Activated effector memory CD4-positive, alpha-beta T cell treated with anti-CD3 and anti-CD28 coated beads, Interleukin-2, amount 50 U/mL, for 16 hours (primary cell): ENCODE results near the gene MAGI1.

Experiments used
- DNase-seq: peaks from one replicate; pipeline ENCODE4 v3.0.0-alpha.2; 2020

MAGI1 gene

DNA sequence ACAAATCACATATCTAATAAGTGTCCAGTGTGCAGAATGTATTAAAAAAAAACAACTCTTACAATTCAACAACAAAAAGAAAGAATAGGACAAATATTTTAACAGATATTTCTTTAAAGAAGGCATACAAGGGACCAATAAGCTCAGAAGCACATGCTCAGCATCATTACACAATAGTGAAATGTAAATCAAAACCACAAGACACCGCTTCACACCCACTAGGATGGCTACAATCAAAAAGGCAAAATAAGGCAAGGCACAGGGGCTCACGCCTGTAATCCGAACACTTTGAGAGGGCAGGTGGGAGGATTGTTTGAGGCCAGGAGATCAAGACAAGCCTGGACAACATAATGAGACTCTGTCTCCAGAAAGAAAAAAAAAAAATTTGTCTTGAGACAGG lies 255.6 kb downstream of the MAGI1 start:
- DNase-seq = no peak

DNA sequence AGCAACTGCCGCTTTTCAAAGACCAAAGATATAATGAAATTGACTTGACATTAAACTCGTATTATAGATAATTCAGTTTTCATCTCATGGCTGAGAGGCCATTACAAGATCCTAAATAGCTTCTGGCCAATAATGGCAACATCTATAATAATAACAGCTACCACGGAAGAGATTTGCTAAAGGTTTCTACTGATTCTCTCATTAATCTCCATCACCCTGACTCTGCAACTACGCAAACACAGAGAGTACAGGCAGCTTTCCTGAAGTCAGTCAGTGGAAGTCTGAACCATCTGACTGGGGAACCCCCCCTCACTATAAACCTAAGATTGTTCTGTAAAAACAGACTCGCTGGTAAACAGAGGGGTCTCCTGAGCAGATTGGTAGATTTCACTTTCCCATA lies 257.1 kb downstream of the MAGI1 start:
- DNase-seq = no peak

DNA sequence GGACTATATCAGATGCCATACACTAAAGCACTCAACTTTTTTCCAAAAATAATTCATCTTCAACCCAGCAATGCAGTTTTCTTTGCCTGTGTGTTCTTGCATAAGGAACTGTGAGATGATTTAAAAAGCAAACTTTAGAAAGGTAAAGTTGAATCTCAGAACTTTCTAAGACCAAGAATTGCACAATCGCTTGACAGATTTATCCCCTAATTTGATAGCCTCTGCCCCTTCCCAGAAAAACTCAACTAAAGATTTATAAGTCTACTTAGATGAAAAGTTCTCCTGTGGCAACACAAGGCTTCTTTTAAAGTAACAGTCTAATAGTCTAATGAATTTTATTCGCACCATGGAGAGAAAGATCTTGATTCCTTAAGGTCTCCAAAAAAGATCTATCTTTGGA lies 259.3 kb downstream of the MAGI1 start:
- no peak for DNase-seq

DNA sequence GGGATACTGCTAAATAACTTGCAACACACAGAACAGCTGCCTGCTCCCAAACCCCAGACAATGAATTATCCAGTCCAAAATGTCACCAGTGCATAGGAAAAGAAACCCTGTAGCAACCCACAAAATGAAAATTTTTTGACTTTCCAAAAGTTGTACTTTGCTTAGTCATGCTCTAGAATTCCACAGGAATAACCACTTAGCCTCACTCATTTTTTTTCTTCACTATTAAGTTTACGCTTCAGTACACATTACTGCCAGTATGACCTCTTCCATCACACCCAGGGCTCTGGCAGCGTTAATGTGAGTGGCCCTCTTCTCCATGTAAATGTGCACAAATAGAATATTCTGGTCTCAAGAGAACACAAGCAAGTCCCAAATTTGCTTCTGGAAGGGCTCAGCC lies 259.8 kb downstream of the MAGI1 start:
- DNase-seq = no peak

DNA sequence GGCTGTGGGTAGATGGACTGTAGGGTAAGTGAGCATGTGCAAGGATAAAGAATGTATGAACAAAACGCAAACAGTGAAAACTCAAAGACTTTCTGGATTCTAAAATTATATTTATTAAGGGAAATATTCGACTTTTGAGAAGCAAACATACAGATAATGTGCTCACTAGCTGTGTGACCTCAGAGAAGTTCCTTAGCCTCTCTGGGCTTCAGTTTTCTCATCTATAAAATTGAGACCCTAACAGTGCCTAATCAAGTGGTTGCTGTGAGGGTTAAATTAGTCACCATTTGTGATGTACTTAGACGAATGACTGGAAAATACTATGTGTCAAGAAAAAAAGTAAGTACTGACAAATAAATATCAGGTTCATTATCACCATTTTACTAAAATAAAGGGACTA lies 261.7 kb downstream of the MAGI1 start:
- no peak for DNase-seq

DNA sequence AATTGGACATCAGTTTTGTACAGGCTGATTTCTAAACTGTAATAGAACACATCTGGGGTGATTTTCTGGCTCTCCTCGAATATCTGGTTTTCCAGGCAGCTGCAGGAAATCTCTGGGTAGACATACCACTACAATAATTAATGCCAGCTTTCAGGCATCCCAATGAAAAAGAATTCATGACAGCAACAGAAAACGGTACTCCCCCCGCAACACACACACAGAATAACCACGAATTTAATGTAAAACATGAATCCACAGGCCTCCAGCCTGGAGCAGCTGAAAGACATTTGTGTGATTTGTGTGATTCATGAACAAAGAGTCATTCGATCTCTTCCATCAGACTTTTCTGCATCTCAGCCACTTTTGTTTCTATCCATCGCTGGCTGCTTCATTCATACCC lies 262.2 kb downstream of the MAGI1 start:
- no peak for DNase-seq

DNA sequence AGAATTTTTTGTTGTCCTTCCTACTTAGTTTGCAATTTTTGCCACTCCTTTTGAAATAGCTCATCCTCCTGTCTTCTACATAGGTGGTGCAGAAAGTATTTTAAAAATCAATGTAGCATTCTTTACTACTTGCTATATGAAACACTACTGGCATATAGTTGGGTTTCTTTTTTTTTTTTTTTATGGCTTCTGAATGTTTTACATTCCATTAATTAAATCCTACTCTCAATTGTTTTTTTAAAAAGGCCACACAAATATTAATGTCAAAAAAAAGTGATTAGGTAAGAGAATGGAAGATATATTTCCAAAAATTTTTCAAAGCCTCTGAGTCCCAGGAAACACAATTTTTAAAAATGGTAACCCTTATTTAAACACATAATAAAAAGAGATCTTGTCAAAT lies 262.6 kb downstream of the MAGI1 start:
- no peak for DNase-seq

DNA sequence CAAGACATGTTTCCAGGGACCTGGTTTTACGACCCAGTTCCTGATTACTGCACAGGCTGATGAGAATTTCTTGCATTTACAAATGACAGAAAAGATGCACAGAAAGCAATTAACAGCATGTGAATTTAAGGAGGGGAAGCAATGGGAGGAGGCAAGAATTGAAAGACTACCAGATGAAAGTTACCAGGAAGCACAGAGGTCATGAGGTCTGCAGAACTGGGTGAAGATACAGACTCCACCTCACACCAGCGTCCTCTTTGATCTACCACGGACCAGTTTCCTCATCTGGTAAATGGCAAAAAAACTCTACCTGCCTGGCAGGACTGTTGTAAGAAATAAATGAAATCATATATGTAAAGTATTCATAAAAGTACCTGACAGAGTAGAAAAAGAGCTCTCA lies 266.0 kb downstream of the MAGI1 start:
- DNase-seq = no peak

DNA sequence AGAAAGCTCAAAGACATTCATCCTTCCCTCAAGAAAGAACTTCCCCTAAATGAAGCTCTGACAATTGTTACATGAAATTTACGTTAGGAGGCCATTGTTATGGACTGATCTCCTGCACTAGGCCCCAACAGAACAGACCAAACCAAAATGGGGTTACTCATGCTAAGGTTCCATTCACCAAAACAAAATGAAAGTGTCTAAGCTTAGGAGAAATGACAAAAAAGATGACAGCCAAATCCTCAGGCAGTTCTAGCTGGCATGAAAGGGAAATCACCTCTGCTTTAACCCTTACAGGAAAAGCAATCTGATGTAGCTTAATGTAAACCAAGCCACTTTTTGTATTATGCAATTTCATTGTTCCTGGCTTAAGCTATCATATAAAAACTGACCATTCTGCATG lies 271.2 kb downstream of the MAGI1 start:
- DNase-seq = no peak

DNA sequence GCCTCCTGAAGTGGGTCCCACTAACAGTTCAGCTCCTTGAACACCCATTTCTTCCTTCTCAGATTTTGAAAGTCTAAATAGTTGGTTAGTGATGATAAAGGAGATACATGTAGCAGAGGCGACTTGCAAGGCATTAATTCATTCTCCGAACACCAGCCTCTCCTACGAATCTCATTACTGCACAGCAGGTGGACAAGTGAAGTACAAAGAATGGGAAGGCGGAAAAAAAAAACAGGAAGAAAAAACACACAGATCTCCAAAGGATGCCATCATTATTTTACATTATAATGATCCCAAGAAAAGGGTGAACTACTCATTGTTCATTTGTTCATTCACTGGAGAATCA lies 276.5 kb downstream of the MAGI1 start:
- no peak for DNase-seq

DNA sequence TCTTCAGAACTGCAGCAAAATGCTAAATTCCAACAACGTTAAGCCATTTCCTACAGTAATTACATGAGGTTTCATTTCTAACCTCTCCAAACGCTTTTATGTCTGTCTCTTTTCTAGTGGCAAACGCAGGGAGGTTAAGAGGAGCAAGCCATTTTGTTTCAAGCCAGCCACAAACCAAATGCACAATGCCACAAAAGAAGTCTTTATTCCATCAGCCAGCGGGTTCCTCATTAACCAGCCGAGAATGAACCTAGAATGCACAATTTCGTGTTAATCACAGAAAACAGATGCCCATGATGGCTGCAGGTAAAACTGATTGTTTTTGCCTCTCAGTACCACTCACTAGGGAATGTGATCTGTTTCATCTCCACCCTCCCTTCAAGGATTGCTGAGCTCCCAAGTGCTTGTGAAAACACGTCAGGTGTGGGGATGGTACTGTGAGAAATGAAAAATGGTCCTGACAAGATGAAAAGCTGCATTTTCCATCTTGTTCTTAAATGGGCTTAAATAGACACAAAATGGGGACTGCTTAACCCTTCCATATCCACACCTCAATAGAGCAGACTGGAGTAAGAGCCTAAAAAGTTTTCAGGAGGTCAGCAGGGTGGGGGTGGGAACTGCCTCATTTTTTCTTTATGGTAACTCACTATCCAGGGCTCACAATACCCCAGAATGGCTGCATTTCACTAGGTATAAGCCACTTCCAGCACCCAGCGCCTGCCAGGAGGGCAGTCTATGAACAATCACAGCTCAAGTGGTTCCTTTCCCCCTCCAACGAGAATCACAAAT lies 277.1 kb downstream of the MAGI1 start:
- no peak for DNase-seq

DNA sequence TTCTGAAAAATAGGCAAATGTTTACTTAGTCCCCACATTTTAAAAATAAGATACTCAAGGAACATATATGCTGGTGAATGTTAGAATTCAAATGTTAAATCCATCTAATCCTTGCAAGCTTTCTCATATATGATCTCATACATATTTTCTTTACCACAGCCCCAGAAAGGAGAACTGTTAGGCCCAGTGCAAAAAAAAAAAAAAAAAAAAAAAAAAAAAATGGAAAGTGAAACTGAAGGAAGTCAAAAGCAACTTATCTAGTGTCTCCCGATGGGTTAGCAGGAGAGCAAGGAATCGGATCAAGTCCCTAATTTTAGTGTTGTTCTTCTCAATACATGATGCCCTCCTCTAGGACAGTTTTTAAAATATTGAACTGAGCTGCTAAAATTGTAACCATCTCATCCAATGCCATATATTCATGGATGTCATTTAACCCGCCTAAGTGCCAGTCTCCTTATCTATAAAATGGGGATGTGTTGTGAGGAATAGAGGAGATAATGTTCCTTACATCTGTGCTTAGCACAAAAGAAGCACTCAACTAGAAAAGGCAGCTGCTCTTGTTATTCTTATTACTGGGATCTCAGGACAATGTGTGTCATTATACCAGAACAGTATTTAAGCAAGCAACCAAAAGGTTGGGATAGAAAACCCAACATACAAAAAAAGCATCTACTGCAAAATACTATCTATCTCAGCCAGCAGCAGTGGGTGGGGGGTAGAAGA lies 279.7 kb downstream of the MAGI1 start:
- DNase-seq = no peak

DNA sequence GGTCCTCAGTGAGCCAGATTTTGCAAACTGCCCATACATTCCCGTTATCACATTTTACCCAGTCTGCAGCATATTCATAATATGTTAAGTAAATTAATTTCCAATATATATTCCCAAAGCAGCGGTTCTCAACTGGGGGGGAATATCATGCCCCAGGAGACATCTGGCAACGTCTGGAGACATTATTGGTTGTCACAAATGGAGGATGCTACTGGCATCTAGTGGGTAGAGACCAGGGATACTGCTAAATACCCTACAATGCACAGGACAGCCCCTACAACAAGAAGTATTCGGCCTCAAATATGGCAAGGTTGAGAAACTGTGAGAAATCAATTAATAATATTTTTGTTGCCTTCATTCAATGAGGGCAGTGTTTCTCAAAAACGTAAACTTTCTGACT lies 280.3 kb downstream of the MAGI1 start:
- DNase-seq = no peak

DNA sequence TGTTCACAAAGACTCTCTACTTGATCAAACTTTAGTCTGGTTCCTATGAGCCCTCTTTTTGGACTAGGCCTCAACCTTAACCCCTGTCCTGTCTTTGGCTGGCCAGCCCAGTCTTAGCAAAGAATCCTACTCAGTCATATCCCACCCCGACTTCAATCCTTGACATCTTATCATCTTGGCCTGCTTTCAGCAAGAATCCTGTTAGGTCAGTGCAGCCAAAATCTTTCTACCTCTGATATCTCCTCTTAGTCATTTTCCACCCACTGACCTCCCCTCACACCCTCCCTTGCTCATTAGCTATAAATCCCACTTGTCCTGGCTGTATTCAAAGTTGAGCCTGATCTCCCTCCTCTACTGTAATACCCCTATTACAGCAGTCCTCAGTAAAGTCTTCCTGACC lies 286.1 kb downstream of the MAGI1 start:
- DNase-seq = no peak

DNA sequence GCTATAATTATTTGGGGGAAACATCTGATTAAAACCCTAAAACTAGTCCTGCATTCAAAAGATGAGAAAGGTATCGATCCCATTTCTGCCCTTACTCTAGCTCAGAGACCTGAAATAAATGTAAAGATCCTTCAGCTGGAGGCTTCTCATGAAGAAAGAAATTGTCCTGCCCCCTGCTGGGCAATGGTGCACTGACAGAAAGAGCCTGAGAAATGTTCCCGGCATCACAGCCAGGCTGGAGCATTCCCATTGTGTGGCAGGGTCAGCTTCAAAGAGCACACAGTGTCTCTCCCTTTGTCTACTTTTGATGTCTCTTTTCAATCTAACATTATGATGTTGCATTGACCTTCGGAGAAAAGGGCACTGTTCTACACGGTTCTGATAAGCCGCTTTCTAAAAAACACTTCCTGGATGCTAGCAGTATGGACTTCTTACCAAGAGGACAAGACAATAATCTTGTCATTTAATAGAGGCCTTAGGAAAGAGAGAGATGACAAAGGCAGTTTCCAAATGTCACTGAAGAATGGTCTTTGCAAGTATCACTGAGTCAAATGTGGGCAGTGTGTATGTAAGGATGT lies 287.5 kb downstream of the MAGI1 start:
- DNase-seq = no peak

DNA sequence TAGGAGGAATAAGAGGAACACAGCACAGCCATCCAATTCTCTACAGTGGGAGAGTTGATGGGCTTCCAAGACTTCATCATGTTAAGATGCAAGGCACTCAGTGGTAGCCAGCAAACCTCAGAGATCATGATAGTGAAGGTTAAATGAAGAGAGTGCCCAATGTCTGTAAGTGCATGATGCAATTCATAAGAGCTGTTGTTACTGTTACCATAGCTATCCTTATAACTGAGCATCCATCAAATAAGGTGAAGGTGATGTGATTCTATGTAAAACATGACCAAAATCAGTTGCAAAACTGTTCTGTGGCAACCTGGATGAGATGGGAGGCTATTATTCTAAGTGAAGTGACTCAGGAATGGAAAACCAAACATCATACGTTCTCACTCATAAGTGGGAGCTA lies 289.7 kb downstream of the MAGI1 start:
- no peak for DNase-seq

DNA sequence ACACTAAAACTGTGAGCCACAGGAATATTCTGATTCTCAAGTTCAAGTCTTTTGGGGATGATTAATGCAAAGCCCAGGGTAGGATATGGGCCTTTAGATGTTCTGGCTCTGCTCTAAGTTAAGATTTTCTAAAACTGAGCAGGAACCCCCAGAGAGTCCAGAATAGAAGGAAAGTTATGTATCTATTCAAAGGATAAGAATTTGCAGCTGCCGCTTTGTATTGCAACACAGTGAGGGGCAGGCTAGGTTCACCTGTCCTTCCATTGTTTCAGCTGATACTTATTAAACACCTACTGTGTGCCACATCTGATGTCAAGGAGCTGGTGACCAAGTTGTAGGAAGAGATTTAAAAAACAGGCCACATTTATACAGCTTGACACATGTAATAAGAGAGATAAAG lies 290.4 kb downstream of the MAGI1 start:
- DNase-seq = no peak

DNA sequence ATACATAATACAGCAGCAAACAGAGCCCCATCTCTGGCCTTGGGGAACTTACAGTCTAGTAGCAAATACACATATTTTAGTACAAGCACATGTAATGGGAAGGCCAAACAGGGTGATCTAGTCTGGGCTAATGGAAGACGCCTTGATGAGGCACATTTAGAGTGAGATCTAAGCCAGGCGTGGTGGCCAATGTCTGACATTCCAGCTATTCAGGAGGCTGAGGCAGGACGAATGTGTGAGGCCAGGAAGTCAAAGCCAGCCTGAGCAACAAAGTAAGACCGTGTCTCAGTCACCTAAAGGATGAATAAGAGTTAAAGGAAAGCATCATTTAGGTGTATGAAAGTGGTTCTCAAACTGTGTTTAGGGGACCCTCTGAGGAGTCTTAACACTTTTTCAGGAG lies 291.9 kb downstream of the MAGI1 start:
- DNase-seq = no peak

DNA sequence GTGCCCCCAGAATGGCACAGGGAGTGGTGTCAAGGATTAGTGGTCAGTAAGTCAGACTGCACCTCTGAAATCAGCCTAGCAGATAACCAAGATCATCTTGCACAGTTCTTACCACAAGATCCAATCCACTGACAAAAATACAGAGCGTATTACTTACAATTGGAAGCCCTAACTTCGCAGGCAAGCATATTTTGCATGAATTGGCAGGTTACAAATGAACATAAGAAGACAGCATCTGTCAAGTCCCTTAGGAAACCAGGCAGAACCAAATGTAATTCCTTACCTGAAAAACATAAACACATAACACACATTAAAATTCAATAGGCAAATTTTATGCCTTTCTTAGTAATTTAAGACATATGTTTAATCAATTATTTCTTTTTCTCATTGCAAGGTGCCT lies 293.4 kb downstream of the MAGI1 start:
- no peak for DNase-seq

DNA sequence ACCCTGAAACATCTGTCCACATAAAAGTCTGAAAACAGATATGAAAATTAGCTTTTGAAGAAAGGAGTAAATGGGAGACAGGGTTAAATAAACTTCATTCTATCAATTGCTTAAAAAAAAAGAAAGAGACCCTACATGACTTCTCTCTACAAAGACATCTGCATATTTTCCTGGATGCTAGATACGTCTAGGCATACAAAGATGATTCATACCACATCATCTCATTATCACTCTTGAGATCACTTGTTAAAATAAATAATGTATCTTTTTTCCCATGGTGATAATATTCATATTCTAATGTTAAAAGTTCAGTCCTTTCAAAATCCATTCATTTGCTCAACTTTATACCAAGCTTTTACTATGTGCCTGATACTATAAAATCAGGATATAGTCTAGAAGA lies 295.8 kb downstream of the MAGI1 start:
- no peak for DNase-seq

DNA sequence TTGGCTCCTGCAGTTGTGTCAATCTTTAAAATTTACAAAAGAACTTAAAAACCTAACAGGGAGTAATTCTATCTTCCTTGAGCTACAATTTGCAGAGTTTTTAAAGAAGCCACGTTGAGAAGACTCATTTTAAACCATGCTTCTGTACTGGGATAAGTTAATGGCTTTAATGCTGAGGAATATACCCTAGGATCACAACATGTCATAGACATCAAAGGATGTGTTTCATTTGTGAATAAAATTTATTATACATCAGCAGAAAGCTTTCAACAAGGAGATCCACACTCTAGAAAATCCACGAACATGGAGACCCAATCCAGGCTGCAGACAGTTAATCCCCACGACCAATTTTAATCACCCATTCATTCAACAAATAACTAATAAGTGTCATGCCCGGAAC lies 297.2 kb downstream of the MAGI1 start:
- DNase-seq = no peak

DNA sequence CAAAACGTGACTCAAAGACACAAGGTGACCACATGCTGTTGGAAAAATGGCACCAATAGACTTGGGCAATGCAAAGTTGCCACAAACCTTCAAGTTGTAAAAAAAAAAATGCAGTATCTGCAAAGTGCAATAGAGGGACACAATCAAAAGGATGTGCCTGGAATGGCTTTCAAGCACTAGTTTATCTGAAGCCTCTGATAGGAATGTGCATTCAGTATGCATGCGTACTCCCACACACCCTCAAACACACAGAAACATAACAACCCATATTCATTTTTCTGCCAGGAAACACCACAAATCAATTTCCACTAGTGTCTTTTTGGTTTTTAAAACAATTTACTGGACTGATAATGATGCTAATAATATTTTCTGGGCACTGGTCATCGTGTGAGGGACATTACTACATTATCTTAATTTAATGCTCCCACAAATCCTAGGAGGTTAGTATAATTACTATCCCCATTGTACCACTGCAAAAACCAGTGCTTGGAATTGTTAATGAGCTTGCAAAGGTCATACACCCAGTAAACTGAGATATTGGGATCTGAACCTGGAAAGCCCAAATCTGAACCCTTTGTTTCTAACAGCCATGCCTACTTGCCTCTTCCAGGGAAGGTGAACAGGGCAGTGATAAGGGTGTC lies 298.7 kb downstream of the MAGI1 start:
- DNase-seq = no peak

DNA sequence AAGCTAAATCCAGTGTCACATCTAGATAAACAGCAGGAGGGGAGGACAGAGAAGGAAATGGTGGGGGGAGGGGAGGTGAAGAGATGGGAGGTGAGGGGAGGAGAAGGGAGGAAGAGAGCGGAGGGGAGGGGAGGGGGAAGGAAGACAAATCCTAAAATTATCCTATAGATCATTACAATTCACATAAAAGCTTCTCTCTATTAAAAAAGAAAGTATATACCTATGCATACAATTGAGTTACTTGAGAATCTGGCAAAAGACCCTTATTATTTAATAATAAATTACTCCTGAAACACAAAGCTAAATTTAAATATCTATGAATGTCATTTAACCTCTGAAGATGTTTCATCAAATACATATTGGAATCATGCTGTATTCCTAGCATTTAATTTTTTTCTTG lies 303.9 kb downstream of the MAGI1 start:
- DNase-seq = no peak

DNA sequence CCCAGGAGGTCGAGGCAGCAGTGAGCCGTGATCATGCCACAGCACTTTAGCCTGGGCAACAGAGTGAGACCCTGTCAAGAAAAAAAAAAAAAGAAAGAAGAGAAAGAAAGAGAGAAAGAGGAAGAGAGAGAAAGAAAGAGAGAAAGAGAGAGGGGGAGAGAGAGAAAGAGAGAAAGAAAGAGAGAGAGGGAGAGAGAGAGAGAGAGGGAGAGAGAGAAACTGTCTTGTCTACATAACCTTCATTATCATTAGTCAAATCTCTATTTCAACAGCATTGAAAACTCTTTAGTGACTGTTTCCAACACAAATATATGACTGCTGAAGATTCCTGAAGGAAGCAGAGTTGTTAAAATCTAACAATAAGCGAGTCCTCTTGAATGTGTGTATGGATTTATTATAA lies 304.3 kb downstream of the MAGI1 start:
- no peak for DNase-seq
